C4-2B (cell line): ENCODE data around the gene RC3H2.
A peak's percentile ranks its signal among the peaks of the same experiment; 100 is the strongest.

ENCODE experiments used
- H3K27ac ChIP-seq: fragments of 450-650 bp; 2 replicates; pipeline ENCODE4 v1.5.1; 2017
- ZFX ChIP-seq: fragments of 450-650 bp; IDR thresholded peaks from 2 replicates; pipeline ENCODE4 v1.6.1; 2017
- TF ChIP-seq, protein P1 (sequence below): fragments of 450-650 bp; conservative IDR thresholded peaks from 2 replicates; pipeline ENCODE4 v1.5.1; 2017; ENCODE audit warnings: mild to moderate bottlenecking

RC3H2 gene

DNA sequence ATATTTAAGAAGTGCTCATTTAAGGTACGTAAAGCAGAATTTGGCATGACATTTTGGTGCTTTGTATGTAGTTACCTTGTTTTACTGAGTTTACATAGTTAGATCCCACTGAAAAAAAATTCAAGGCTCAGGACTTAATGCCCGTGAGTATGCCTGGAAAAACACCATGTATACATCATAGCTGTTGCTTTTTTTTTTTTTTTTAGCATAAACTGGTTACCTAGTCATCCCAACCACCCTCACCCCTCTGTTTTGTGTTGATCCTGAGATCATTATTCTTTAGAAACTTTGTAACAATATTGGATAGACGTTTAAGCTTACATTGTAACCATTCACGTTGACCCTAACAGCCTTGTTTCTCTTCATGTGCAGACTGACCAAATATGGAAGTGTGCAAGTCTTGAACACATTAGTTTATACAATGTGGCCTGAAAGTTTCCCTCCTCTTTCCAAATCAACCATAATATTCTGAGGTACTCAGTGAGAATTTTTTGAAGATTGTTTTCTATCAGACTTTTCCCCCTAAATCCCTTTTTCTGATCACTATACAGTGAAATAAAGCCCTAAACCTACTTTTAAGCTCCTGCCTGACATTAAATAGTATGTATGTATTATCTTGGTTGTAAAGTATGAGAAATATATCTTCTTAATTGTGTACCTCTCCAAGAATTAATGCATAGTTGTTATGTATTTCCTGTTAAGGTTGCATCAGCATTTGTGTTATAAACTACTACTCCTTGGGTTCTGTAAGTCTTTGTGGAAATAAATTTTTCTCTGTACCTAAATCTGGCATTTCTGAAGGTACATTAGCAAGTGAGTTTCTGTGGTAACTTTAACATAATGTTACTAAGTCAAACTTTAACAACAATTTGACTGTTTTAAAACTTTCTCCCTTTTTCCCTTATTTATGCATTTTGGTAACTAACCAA, 40.1 kb upstream of the RC3H2 start:
- H3K27ac ChIP-seq: no peak overlapping the region
- no peak for TF ChIP-seq ZFX
- TF ChIP-seq, protein P1, sequence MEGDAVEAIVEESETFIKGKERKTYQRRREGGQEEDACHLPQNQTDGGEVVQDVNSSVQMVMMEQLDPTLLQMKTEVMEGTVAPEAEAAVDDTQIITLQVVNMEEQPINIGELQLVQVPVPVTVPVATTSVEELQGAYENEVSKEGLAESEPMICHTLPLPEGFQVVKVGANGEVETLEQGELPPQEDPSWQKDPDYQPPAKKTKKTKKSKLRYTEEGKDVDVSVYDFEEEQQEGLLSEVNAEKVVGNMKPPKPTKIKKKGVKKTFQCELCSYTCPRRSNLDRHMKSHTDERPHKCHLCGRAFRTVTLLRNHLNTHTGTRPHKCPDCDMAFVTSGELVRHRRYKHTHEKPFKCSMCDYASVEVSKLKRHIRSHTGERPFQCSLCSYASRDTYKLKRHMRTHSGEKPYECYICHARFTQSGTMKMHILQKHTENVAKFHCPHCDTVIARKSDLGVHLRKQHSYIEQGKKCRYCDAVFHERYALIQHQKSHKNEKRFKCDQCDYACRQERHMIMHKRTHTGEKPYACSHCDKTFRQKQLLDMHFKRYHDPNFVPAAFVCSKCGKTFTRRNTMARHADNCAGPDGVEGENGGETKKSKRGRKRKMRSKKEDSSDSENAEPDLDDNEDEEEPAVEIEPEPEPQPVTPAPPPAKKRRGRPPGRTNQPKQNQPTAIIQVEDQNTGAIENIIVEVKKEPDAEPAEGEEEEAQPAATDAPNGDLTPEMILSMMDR: no peak

- peak overlapping the region; percentile 83 for H3K27ac ChIP-seq
- no peak for TF ChIP-seq ZFX
Observed at GRCh38 chr9:122941582-122942234, 36.5 kb upstream of the RC3H2 start.

- TF ChIP-seq, protein P1: no peak
- TF ChIP-seq ZFX: peak; percentile 66
- peak within 1 kb of the TSS; percentile 83 for H3K27ac ChIP-seq
Observed at GRCh38 chr9:122940749-122941581, 35.8 kb upstream of the RC3H2 start, which contains the start of gene RABGAP1. Gene RABGAP1, plus strand, starts transcription at chr9:122941020. Its CDS starts 16,040 bp downstream, at chr9:122957060.

- TF ChIP-seq, protein P1: no peak
- TF ChIP-seq ZFX: no peak
- H3K27ac ChIP-seq: peak overlapping the region; percentile 83
Observed at GRCh38 chr9:122940454-122940748, 35.2 kb upstream of the RC3H2 start.

DNA sequence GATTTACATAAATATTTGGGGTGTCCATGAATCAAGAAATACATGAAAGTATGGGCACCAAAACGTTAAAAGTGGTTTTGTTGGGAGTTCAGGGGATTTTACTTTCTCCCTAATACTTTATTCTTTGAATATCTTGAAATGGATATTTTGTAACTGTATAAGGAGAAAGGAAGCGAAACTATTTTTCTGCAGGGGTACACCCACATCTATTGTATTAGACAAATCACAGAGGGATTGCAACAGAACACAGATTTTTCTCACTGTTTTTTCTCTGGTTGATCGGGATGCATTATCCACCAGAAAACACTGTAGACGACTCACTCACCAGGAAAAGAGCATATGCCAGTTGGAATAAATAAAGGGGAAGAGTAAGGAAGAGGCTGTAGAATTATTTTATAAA, 34.4 kb upstream of the RC3H2 start:
- H3K27ac ChIP-seq: no peak overlapping the region
- TF ChIP-seq, protein P1: no peak
- no peak for TF ChIP-seq ZFX

DNA sequence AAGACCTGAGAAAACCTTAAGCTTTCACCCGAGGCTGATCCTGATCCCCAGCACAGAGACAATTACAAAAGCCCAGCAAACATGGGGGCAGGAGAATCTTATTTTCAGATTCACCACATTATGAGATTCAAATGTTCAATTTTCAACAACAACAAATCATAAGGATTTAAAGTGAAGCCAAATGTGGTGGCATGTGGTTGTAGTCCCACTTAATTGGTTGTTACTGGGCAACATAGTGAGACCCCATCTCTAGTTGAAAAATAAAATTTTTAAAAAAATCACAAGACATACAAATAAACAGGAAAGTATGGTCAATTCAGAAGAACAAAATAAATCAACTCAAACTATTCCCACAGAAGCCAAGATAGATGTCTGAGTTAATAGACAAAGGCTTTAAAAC, 31.7 kb upstream of the RC3H2 start:
- TF ChIP-seq, protein P1: no peak
- TF ChIP-seq ZFX: no peak
- H3K27ac ChIP-seq: no peak overlapping the region

- TF ChIP-seq ZFX: no peak
- H3K27ac ChIP-seq: no peak overlapping the region
Observed at GRCh38 chr9:122936464-122936863, 31.3 kb upstream of the RC3H2 start.
